T-helper 1 cell treated with Interleukin-12 subunit alpha and Interleukin-12 subunit beta and Interleukin-4 antibody, amounts not matched to agents 30 ng/mL and 1 ng/mL, for 36 hours (primary cell): ENCODE results near the gene NAP1L5. TPM values are rescaled to one million over a fixed set of nuclear protein-coding genes. Genes with fewer than 3 reads are reported as not detected.

Experiments
- intact Hi-C: fragments of 100-400 bp; cut with micrococcal nuclease; formaldehyde crosslinking; loops from one replicate; pipeline ENCODE4 v1.15.1; 2024
- total RNA-seq: library from RNA; stranded (reverse); gene quantifications from 2 replicates; pipeline ENCODE4 v1.2.3, GENCODE V29; 2022

NAP1L5 gene
- 4.1 and 4.6 TPM in 2 replicates for total RNA-seq

DNA sequence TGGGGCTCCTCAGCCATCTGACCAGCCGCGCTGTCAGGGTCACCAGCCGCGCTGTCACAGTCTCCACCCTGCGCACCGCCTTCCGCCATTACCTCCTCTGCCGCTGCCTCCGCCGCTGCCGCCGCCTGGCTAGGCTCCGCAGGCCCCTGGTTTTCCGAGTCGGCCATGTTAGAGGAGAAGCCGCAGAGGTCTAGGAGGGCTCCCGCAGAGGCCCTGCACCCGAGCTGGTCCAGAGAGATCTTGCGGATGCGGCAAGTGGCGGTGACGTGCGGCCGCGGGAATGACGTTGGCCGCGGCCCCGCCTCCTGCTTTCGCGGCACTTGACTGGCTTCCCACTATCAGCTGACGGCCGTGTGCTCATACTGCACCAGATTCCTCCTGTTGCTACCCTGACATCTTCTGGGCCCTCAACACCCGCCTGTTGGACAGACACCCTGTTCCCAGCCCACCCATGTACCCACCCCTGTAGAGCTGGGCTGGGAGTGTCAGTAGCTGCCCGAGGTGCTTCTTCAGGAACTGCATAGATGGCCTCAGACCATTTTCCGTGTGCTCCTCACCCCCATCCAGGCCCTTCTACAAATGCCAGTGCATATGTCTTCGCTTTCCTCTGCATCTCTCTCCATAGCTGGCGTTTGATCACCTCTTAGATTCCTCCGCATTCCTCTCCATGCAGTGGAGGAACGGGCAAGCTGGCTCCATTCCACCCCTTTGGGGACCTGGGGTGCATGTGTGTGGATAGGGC lies at the start of gene NAP1L5:
NAP1L5 (minus strand) TSS at position 242 of the 742 bp plus-strand sequence; CDS start at position 167, 75 bp downstream.
- intact Hi-C loops: loop anchor here (1.0 to 5.0 kb wide), 6 partner anchors 95 to 414 kb away; partner anchors contain the start of genes PPM1K and TIGD2

DNA sequence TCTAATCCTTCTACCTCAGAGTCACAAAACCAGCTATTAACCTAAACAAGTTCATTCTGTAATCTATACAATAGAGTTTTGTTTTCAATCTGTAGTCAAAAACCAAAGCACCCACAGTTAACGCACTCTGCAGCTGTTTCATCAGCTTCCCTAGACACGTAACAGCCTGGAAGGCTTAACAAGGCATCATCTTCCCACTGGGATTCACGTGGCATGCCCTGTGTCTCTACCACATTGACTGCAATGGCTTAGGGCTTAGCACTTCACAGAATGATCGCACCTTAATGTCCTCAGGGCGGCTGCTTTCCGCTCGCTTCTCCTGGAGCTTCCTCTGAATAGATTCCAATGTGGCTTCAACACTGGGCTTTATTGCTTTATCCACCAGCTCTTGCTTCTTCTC lies 49.7 kb upstream of the NAP1L5 start:
- intact Hi-C loops: no loop called here

GRCh38 chr4:88746206-88746605 lies 48.6 kb upstream of the NAP1L5 start:
- intact Hi-C loops: no loop called here

- intact Hi-C loops: no loop called here
These were observed 48.0 kb upstream of the NAP1L5 start for GRCh38 chr4:88745581-88746163.

GRCh38 chr4:88745175-88745574 lies 47.5 kb upstream of the NAP1L5 start:
- intact Hi-C loops: no loop called here

DNA sequence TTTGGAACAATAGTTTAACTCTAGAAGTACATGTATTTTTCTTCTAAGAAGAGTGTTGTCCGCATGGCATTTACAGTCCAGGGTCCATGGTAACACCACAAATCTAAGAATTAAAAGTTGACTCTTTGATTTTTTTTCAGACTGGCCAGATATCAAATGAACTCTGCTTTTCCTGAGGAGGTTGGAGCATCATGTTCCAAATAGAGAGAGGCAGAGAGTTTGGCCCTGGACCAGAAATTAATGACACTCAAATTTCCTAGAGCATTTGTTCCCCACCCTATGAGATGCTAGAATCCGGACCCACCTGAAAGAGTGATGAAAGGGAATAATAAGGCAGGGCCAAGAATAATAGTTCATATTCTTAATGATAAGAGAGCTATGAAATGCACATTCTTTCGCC lies 47.0 kb upstream of the NAP1L5 start:
- intact Hi-C loops: no loop called here

GRCh38 chr4:88743696-88744095 lies 46.1 kb upstream of the NAP1L5 start:
- intact Hi-C loops: no loop called here

DNA sequence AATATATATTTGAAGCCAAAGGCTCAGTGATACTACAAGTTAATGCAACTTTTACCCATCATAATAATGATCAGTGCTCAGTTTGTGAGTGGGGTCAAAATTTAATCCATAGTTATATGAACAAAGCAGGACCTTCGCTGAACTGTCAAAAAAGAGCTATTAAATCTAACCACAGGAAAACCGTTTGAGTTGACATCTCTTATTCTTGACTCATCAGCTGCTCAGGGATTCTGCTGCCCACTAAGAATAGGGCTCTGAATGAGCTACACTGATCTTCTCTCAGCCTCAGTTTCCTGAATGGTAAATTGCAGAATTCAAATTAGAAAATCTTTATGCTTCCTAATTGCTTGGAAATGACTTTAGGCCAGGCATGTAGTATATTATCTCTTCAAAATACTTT lies 44.9 kb upstream of the NAP1L5 start:
- intact Hi-C loops: no loop called here

- intact Hi-C loops: no loop called here
These were observed 40.6 kb upstream of the NAP1L5 start for GRCh38 chr4:88738180-88738579.

DNA sequence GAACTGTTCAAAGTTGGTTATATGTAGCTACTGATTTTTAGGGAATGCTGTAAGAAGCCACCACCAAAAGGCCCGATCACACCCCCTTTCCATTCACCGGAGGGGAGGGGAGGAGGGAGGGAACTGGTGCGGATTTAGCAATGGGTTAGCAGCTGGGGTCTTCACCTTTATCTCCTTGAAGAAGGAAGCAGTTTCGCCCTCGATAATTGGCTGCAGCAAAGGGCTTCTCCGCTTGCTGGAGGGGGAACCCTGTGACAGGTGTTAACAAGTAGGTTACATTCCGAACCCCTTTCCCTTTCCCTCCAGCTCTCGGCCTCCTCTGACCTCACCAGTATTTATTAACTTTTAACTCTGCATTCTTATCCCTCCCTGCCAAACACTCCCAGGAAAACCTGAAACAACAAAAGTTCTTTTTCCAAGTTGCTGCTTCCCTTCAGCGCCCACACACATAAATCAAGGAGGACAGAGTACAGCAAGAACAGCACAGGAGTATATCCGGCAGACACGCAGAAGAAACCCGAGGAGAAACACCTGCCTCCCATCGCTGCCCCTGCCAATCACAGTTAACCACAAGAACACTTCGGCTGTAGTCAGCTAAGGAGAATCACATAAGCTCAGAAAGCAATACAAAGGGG lies 39.8 kb upstream of the NAP1L5 start:
- intact Hi-C loops: no loop called here

DNA sequence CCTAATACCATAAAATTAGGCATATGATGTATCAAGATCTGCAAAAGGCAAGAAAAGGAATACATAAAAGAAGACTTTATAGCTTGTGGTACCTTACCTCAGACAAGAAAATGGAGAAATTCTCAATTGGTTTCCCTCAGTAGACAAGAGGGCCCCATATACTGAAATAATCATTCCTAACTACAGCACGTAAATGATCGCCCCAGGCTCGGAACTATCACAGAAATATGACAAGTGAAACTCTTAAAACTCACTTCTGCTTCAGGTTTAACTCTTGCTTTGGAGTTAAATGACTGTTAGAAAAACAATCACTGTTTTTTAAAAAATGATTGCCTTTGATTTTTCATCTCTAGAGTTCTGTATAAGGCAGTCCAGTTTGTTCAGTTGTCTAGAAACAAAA lies 38.6 kb upstream of the NAP1L5 start:
- intact Hi-C loops: no loop called here

GRCh38 chr4:88735564-88735963 lies 37.9 kb upstream of the NAP1L5 start:
- intact Hi-C loops: no loop called here

DNA sequence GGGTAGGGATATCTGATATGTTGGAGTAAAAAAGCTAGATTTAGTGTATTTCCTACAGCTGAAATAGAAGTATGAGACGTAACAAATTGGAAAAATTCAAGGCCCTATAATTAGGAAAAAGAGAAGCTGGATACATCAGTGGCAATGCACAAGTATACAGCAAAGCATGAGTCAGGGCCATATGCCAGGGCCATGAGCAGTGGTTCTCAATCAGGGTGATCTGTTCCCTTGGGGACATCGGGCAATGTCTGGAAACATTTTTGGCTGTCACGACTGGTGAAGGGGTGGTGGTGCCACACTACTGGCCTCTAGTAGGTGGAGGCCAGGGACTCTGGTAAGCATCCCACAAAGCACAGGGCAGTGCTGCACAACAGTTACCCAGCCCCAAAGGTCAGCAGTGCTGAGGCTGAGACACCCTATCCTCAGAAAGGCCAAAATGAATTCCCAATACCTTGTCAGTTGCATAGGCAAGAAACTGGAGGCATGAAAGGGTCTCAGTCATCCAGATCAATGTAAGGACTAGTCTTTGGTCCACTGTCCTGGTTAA lies 36.8 kb upstream of the NAP1L5 start:
- intact Hi-C loops: no loop called here

GRCh38 chr4:88732714-88733368 lies 35.2 kb upstream of the NAP1L5 start:
- intact Hi-C loops: no loop called here

DNA sequence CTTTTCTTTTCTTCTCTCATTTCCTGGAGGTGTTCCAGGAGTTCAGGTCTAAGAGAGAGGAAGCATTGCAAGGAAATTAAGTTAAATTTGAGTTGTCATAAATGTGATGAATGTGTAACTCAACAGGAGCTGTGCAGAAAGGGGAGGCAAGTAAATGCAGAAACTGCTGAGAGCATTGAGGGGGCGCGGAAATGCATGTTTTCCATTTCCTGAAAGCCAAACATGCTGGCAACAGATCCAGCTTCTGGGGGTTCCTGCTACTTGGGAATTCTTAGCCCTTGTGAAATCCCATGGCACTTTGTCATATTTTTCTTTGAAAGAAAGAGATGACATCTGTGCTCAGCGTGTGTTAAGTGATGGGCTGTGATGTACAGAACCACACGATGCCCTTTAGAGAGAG lies 33.8 kb upstream of the NAP1L5 start:
- intact Hi-C loops: no loop called here

GRCh38 chr4:88730811-88731210 lies 33.2 kb upstream of the NAP1L5 start:
- intact Hi-C loops: no loop called here

GRCh38 chr4:88729146-88729760 lies 31.6 kb upstream of the NAP1L5 start:
- intact Hi-C loops: no loop called here

DNA sequence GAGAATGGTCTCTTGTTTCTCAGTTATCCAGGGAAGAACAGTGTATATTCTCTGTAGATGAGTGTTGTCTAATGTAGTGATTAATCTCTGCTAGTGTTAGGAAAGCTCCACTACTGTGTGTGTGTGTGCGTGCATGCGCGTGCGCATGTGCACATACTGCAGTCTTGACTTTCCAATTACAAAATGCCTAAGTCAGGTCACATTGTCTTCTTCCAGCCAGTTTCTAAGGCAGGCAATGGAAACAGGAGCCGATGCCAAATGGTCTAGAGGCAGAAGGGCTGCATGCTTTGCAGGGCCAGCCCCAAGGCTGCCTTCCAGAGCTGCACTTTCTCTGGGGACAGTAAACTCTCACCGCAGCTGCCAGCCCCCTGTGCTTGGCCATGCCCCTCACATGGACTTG lies 30.5 kb upstream of the NAP1L5 start:
- intact Hi-C loops: no loop called here

- intact Hi-C loops: no loop called here
These were observed 28.4 kb upstream of the NAP1L5 start for GRCh38 chr4:88725986-88726385.

DNA sequence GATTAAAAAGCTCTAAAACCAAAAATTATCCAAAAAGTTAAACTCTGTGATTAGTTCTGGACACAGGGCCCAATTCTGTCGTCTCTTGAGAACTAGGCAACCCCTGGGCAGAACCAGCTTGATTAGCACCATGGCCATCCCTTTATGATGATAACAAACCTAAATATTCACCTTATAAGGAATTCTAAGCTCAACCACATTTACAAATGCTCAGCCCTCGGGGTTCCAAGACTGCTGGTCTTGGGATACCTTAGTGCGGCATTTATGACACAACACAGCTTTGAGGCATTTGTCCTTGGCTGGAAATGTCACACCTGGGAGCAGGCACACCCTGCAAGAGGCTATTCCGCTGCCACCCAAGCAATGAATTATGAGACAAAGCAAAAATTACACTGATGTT lies 27.5 kb upstream of the NAP1L5 start:
- intact Hi-C loops: no loop called here

GRCh38 chr4:88724406-88724805 lies 26.8 kb upstream of the NAP1L5 start:
- intact Hi-C loops: no loop called here
